NCI-H510A treated with DMSO at 0.1 percent for 48 hours (cell line): ENCODE data around the gene KLF6.
"Not testable (repeated sequence)": the region's sequence is repeated elsewhere in the genome, so short reads cannot be mapped to it uniquely, and the experiment has no call there.

Source experiments
- DNase-seq: peaks from one replicate; lab custom pipeline; 2025; lab: John Stamatoyannopoulos, UW

The KLF6 gene

GRCh38 chr10:3756360-3756740 is 28.7 kb downstream of the KLF6 start:
- DNase-seq: no peak

- DNase-seq: peak; percentile 75
Measured at GRCh38 chr10:3755440-3756359, 29.3 kb downstream of the KLF6 start.

GRCh38 chr10:3754727-3755439 is 30.1 kb downstream of the KLF6 start:
- DNase-seq: peak; percentile 69

GRCh38 chr10:3750854-3751253 is 34.2 kb downstream of the KLF6 start:
- DNase-seq: no peak

- peak; percentile 20 for DNase-seq
Measured at GRCh38 chr10:3750006-3750816, 34.8 kb downstream of the KLF6 start.

GRCh38 chr10:3749600-3749999 is 35.4 kb downstream of the KLF6 start:
- no peak for DNase-seq

GRCh38 chr10:3749011-3749410 is 36.0 kb downstream of the KLF6 start:
- no peak for DNase-seq

- no peak for DNase-seq
Measured at GRCh38 chr10:3748484-3748883, 36.5 kb downstream of the KLF6 start.

GRCh38 chr10:3747984-3748383 is 37.0 kb downstream of the KLF6 start:
- DNase-seq: no peak

- DNase-seq: no peak
Measured at GRCh38 chr10:3747248-3747960, 37.6 kb downstream of the KLF6 start.

- DNase-seq: no peak
Measured at GRCh38 chr10:3746634-3747033, 38.4 kb downstream of the KLF6 start.

GRCh38 chr10:3745521-3745920 is 39.5 kb downstream of the KLF6 start:
- DNase-seq: peak; percentile 40

- no peak for DNase-seq
Measured at GRCh38 chr10:3741688-3742461, 43.1 kb downstream of the KLF6 start.

- DNase-seq: peak; percentile 29
Measured at GRCh38 chr10:3740157-3740871, 44.7 kb downstream of the KLF6 start.

GRCh38 chr10:3738855-3739350 is 46.1 kb downstream of the KLF6 start:
- no peak for DNase-seq

- no peak for DNase-seq
Measured at GRCh38 chr10:3737864-3738263, 47.1 kb downstream of the KLF6 start.

- no peak for DNase-seq
Measured at GRCh38 chr10:3735175-3735574, 49.8 kb downstream of the KLF6 start.

- DNase-seq: no peak
Measured at GRCh38 chr10:3734111-3734510, 50.9 kb downstream of the KLF6 start.

GRCh38 chr10:3732183-3732582 is 52.8 kb downstream of the KLF6 start:
- DNase-seq: not testable (repeated sequence)

GRCh38 chr10:3729397-3729976 is 55.5 kb downstream of the KLF6 start:
- no peak for DNase-seq
